ENCODE results near the gene NRG2. TPM values are rescaled to one million over a fixed set of nuclear protein-coding genes. Genes with fewer than 3 reads are reported as not detected.

NRG2 gene
- total and polyA plus RNA-seq, 2 of the 8 experiments (the other 6 are each of a cell fraction or from before 2014, with no cell fraction given), result 0.27 to 0.54 TPM

GRCh38 chr5:140015706-140016105 lies 27.4 kb downstream of the NRG2 start:
- WGBS, 2 experiments (ENCODE audit: extremely low coverage in 1 of 2, insufficient coverage in 1 of 2, insufficient read length in 1 of 2, insufficient replicate concordance in 2 of 2, low coverage in 1 of 2, low lambda C conversion rate in 2 of 2, missing lambda C conversion rate in 1 of 2), result 79% methylated on average over 5 of the region's 5 CpGs; no CpG with 5 or more reads in 1 of the 2 experiments

More at GRCh38 chr5:140015706-140016105, 27.4 kb downstream of the NRG2 start:
- no peak overlapping the region for H2BK15ac ChIP-seq (ENCODE audit: low read length)
- H2AFZ ChIP-seq (ENCODE audit: low read length), result no peak overlapping the region
- no peaks in the 10 kb centered on the region for H3K9me3 ChIP-seq (ENCODE audit: insufficient read depth in 2 of 2, low read depth in 1 of 2, low read length in 1 of 2)
- DNase-seq (ENCODE audit: low read depth in 1 of 2, low spot score in 2 of 2), result no peak
- H3K79me2 ChIP-seq (ENCODE audit: control insufficient read depth in 1 of 2, insufficient read depth in 2 of 2, low read length in 2 of 2), result no peaks in the 10 kb centered on the region
- H3K23ac ChIP-seq (ENCODE audit: insufficient read length), result no peak overlapping the region
- H3K56ac ChIP-seq (replicated peaks; ENCODE audit: insufficient read length, low read depth, low read length), result no peak overlapping the region
- no peak overlapping the region for H2BK120ac ChIP-seq (replicated peaks; ENCODE audit: low read depth, low read length)
- no peak overlapping the region for H3K4me2 ChIP-seq (ENCODE audit: insufficient read depth in 1 of 2, low read depth in 2 of 2, low read length in 2 of 2)
- FAIRE-seq, result no peak
- H4K20me1 ChIP-seq (replicated peaks in 1 of 2; ENCODE audit: control insufficient read depth in 1 of 2, insufficient read depth in 2 of 2, low read length in 2 of 2), result no peaks in the 10 kb centered on the region
- H4K91ac ChIP-seq (replicated peaks; ENCODE audit: insufficient read length, low read length), result no peak overlapping the region
- H2BK5ac ChIP-seq (ENCODE audit: low read depth, low read length), result no peak overlapping the region
- H3K14ac ChIP-seq (ENCODE audit: insufficient read length), result no peak overlapping the region
- H2BK12ac ChIP-seq (ENCODE audit: low read depth, low read length), result no peak overlapping the region
- ChIA-PET POLR2A (ENCODE audit: partially characterized antibody) (no interaction called here), CTCF (ENCODE audit: partially characterized antibody) (interaction anchor here (0.9 to 1.9 kb wide), 3 partner anchors 15 to 163 kb away, joined by 3 to 5 read pairs (median 5); partner anchors contain the start of gene NRG2)
- no peak overlapping the region for H3K9ac ChIP-seq (replicated peaks in 1 of 4; ENCODE audit: extremely low read depth in 1 of 4, low read depth in 3 of 4, low read length in 3 of 4)
- no peak overlapping the region for H2AK5ac ChIP-seq (ENCODE audit: low read depth, low read length)
- no peak overlapping the region for H3K4ac ChIP-seq (replicated peaks; ENCODE audit: insufficient read length, low read depth, low read length)
- no peak overlapping the region for H4K8ac ChIP-seq (ENCODE audit: extremely low read depth, insufficient read depth, low read length)
- H3K79me1 ChIP-seq (ENCODE audit: low read depth, low read length), result no peaks in the 10 kb centered on the region; the same call in 1 of the 2 replicates
- no peak overlapping the region for H4K5ac ChIP-seq (ENCODE audit: insufficient read length, low read depth, low read length)
- no peak overlapping the region for H3K27ac ChIP-seq (ENCODE audit: low read depth, low read length)
- H3K27me3 ChIP-seq (replicated peaks in 1 of 4; ENCODE audit: control insufficient read depth in 3 of 4, extremely low read depth in 1 of 4, insufficient read depth in 3 of 4, low read length in 3 of 4), result peaks cover 0 to 2% (median under 1%) of the 10 kb centered on the region in 4 experiments; a peak in 2 of 7 replicates
- no peak overlapping the region for H3K18ac ChIP-seq (ENCODE audit: extremely low read depth, low read length)
- no peak overlapping the region for H2BK20ac ChIP-seq (ENCODE audit: low read length)
- no peaks in the 10 kb centered on the region for H3K4me1 ChIP-seq (replicated peaks in 1 of 4; ENCODE audit: control insufficient read depth in 3 of 4, insufficient read depth in 4 of 4, low read length in 3 of 4)
- peaks cover 1% of the 10 kb centered on the region; the same call in 1 of the 2 replicates for H3K23me2 ChIP-seq (ENCODE audit: low read depth, low read length)
- H3K36me3 ChIP-seq (ENCODE audit: control insufficient read depth in 2 of 4, insufficient read depth in 4 of 4, low read length in 3 of 4), result no peaks in the 10 kb centered on the region
- no peak overlapping the region for H3K4me3 ChIP-seq (ENCODE audit: extremely low read depth in 1 of 4, insufficient read depth in 2 of 4, low read depth in 3 of 4, low read length in 4 of 4)
- TF ChIP-seq ATF2 (IDR thresholded peaks at IDR 0.05; ENCODE audit: low read length), result no peak
- no peak for TF ChIP-seq NRF1 (IDR thresholded peaks at IDR 0.05; ENCODE audit: low read depth, low read length)
- TF ChIP-seq TEAD4 (IDR thresholded peaks at IDR 0.05; ENCODE audit: low read depth, low read length), result no peak

Measured in H1 (cell line).